Testis (tissue), 2 donors: ENCODE measurements around the gene UTS2B.

Experiments
- CTCF ChIP-seq, 3 experiments: fragments of 450-650 bp in 2 of 3; fragments of 200-600 bp in 1 of 3; sonication (generic) in 1 of 3; IDR thresholded peaks; one replicate each; pipeline ENCODE4 v1.5.1; 2016 to 2019; ENCODE audit warnings: antibody characterized with exemption in 3 of 3, mild to moderate bottlenecking in 2 of 3, moderate library complexity in 1 of 3
- POLR2A ChIP-seq: fragments of 450-650 bp; IDR thresholded peaks from one replicate; pipeline ENCODE4 v1.6.1; 2017; ENCODE audit warnings: antibody characterized with exemption, mild to moderate bottlenecking, moderate library complexity

- no peak for TF ChIP-seq CTCF (IDR thresholded peaks at IDR 0.05)
- TF ChIP-seq POLR2A, result no peak
Measured at GRCh38 chr3:191352014-191352413, 21.7 kb upstream of the UTS2B start.
